ENCODE results near the gene TRAK1.

Gene TRAK1

DNA sequence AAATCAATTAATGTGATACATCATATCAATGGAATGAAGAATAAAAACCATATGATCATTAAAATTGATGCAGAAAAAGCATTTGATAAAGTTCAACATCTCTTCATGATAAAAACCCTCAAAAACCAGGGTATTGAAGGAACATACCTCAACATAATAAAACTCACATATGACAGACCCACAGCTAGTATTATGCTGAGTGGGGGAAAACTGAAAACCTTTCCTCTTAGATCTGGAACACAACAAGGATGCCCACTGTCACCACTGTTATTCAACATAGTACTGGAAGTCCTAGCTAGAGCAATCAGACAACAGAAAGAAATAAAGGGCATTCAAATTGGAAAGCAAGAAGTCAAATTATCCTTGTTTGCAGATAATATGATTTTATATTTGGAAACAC, 144.4 kb downstream of the TRAK1 start:
- Mint-ChIP-seq H3K9me3 (peaks cover 46% of the 10 kb centered on the region), H3K4me3 (no peak overlapping the region), H3K27ac (no peak overlapping the region), H3K4me1 (no peaks in the 10 kb centered on the region), H3K36me3 (ENCODE audit: low read depth) (no peaks in the 10 kb centered on the region), H3K27me3 (ENCODE audit: low read depth, poor library complexity) (peaks cover 6% of the 10 kb centered on the region)
- DNase-seq, result no peak
- TF ChIP-seq, protein P1, sequence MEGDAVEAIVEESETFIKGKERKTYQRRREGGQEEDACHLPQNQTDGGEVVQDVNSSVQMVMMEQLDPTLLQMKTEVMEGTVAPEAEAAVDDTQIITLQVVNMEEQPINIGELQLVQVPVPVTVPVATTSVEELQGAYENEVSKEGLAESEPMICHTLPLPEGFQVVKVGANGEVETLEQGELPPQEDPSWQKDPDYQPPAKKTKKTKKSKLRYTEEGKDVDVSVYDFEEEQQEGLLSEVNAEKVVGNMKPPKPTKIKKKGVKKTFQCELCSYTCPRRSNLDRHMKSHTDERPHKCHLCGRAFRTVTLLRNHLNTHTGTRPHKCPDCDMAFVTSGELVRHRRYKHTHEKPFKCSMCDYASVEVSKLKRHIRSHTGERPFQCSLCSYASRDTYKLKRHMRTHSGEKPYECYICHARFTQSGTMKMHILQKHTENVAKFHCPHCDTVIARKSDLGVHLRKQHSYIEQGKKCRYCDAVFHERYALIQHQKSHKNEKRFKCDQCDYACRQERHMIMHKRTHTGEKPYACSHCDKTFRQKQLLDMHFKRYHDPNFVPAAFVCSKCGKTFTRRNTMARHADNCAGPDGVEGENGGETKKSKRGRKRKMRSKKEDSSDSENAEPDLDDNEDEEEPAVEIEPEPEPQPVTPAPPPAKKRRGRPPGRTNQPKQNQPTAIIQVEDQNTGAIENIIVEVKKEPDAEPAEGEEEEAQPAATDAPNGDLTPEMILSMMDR (IDR thresholded peaks at IDR 0.05), result no peak

GRCh38 chr3:42236611-42237010, 145.5 kb downstream of the TRAK1 start:
- no peaks in the 10 kb centered on the region for H3K36me3 Mint-ChIP-seq (ENCODE audit: low read depth)
- no peak for DNase-seq
- no peak overlapping the region for H3K4me3 Mint-ChIP-seq
- H3K4me1 Mint-ChIP-seq, result no peaks in the 10 kb centered on the region
- H3K27ac Mint-ChIP-seq, result no peak overlapping the region
- H3K9me3 Mint-ChIP-seq, result peaks cover 46% of the 10 kb centered on the region
- TF ChIP-seq, protein P1 (IDR thresholded peaks at IDR 0.05), result no peak
- peaks cover 6% of the 10 kb centered on the region for H3K27me3 Mint-ChIP-seq (ENCODE audit: low read depth, poor library complexity)

DNA sequence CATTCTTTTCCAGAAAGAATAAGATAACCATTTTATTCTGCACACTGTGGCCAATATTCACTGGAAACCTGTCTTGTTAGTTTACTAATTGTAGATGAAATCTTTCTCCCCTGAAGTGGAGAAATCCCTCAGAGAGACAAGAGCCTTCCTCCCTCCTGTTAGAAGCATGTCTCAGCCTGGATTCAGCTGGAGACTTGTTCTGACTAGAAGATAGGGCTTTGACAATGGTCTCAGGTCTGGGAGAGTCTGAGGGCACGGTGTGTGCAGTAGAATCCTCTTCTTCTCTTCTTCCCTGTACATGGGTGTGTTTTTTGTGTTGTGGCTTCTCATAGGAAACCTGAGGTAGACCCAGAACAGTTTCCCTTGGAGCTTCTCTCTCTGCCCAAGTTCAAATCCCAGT, 154.9 kb downstream of the TRAK1 start:
- Mint-ChIP-seq H3K27me3 (ENCODE audit: low read depth, poor library complexity) (peaks cover 33% of the 10 kb centered on the region), H3K4me3 (no peak overlapping the region), H3K36me3 (ENCODE audit: low read depth) (no peaks in the 10 kb centered on the region), H3K4me1 (no peaks in the 10 kb centered on the region), H3K9me3 (peaks cover 8% of the 10 kb centered on the region), H3K27ac (no peak overlapping the region)
- no peak for DNase-seq
- TF ChIP-seq, protein P1 (IDR thresholded peaks at IDR 0.05), result no peak

- H3K36me3 Mint-ChIP-seq (ENCODE audit: low read depth), result no peaks in the 10 kb centered on the region
- DNase-seq, result peak; percentile 67
- TF ChIP-seq, protein P1 (IDR thresholded peaks at IDR 0.05), result peak; percentile 78
- no peak overlapping the region for H3K27ac Mint-ChIP-seq
- H3K9me3 Mint-ChIP-seq, result peaks cover 3% of the 10 kb centered on the region
- H3K4me3 Mint-ChIP-seq, result no peak overlapping the region
- peaks cover 36% of the 10 kb centered on the region for H3K27me3 Mint-ChIP-seq (ENCODE audit: low read depth, poor library complexity)
- H3K4me1 Mint-ChIP-seq, result no peaks in the 10 kb centered on the region
Measured at GRCh38 chr3:42247576-42248027, 156.4 kb downstream of the TRAK1 start.

DNA sequence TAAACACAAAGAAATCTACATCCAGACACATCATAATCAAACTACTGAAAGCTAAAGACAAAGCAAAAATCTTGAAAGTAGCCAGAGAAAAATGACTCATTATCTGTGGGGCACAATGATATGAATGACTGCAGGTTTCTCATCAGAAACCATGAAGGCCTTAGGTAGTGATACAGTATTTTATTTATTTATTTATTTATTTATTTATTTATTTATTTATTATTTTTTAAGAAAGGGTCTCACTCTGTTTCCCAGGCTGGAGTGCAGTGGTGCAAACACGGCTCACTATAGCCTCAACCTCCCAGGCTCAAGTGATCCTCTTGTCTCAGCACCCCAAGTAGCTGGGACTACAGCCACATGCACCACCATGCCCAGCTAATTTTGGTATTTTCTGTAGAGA, 159.6 kb downstream of the TRAK1 start:
- TF ChIP-seq, protein P1 (IDR thresholded peaks at IDR 0.05), result no peak
- DNase-seq, result no peak
- Mint-ChIP-seq H3K27me3 (ENCODE audit: low read depth, poor library complexity) (peaks cover 37% of the 10 kb centered on the region), H3K4me1 (peaks cover 14% of the 10 kb centered on the region), H3K27ac (no peak overlapping the region), H3K36me3 (ENCODE audit: low read depth) (no peaks in the 10 kb centered on the region), H3K9me3 (no peaks in the 10 kb centered on the region), H3K4me3 (no peak overlapping the region)

DNA sequence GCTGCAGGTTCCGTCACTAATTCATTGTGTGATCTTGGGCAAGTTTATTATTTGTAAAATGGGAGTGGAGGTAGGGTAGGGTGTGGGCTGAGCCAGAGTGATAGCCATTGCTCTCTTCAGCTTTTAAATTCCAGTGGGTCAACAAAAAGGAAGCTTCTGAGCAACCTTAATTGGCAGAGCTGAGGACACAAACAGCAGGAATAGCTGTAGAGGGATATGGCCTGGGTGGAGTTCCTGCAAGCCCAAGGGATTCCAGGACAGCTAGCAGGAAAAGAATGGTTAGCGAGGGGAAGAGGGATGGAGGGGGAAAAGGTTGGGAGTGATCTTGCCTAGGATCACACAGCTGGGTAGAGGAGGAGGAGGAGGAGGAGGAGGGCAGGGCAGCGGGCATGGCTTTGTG, 163.4 kb downstream of the TRAK1 start:
- H3K27ac Mint-ChIP-seq, result no peak overlapping the region
- DNase-seq, result no peak
- H3K4me3 Mint-ChIP-seq, result no peak overlapping the region
- peaks cover 25% of the 10 kb centered on the region for H3K27me3 Mint-ChIP-seq (ENCODE audit: low read depth, poor library complexity)
- H3K4me1 Mint-ChIP-seq, result peaks cover 14% of the 10 kb centered on the region
- H3K9me3 Mint-ChIP-seq, result no peaks in the 10 kb centered on the region
- H3K36me3 Mint-ChIP-seq (ENCODE audit: low read depth), result no peaks in the 10 kb centered on the region
- TF ChIP-seq, protein P1 (IDR thresholded peaks at IDR 0.05), result no peak
